Thyroid gland (tissue), 4 donors: ENCODE data around the gene ALDOC.

Experiments used
- POLR2A ChIP-seq, 2 donors: fragments of 450-650 bp; IDR thresholded peaks; one replicate each; pipeline ENCODE4 v1.6.1; 2017; ENCODE audit warnings: antibody characterized with exemption in 2 of 2, mild to moderate bottlenecking in 2 of 2, moderate library complexity in 1 of 2
- TF ChIP-seq, protein P1 (sequence below), 6 experiments: fragments of 200-600 bp in 3 of 6; fragments of 450-650 bp in 3 of 6; sonication (generic) in 3 of 6; IDR thresholded peaks; one replicate each; pipeline ENCODE4 v1.5.1; 2016 to 2019; ENCODE audit warnings: antibody characterized with exemption in 6 of 6, mild to moderate bottlenecking in 2 of 6, inconsistent platforms in 1 of 6, moderate library complexity in 1 of 6

DNA sequence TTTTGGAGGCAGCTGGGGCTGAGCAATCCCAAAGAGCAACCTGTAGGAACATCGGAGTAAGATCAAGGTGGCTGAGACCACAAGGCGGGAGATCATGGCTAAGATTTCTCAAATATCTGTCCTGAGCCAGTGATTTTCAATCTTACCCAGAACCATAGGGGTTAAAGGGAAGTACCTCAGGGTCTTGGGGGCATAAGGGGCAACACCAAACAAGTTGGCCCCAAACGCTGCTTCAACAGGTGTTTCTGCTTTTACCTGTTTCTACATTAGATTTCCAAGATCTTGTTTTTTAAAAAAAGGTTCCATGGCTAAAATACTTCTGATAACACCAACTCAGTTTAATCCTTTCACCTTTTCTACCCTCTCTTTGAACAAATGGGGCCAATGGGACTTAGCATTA lies 21.7 kb downstream of the ALDOC start:
- TF ChIP-seq, protein P1, sequence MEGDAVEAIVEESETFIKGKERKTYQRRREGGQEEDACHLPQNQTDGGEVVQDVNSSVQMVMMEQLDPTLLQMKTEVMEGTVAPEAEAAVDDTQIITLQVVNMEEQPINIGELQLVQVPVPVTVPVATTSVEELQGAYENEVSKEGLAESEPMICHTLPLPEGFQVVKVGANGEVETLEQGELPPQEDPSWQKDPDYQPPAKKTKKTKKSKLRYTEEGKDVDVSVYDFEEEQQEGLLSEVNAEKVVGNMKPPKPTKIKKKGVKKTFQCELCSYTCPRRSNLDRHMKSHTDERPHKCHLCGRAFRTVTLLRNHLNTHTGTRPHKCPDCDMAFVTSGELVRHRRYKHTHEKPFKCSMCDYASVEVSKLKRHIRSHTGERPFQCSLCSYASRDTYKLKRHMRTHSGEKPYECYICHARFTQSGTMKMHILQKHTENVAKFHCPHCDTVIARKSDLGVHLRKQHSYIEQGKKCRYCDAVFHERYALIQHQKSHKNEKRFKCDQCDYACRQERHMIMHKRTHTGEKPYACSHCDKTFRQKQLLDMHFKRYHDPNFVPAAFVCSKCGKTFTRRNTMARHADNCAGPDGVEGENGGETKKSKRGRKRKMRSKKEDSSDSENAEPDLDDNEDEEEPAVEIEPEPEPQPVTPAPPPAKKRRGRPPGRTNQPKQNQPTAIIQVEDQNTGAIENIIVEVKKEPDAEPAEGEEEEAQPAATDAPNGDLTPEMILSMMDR (IDR thresholded peaks at IDR 0.05), result no peak
- TF ChIP-seq POLR2A (IDR thresholded peaks at IDR 0.05), result no peak
